Measurements from ENCODE around the gene ATE1. TPM values are rescaled to one million over a fixed set of nuclear protein-coding genes. Genes with fewer than 3 reads are reported as not detected.

Gene ATE1
- total and polyA plus RNA-seq, 11 donors, result 15.2 to 50.1 (median 39.9) TPM

GRCh38 chr10:121754666-121755065, 173.2 kb downstream of the ATE1 start:
- Histone ChIP-seq H3K4me1 (peaks cover 0 to 12% (median 4%) of the 10 kb centered on the region in 12 donors), H3K4me3 (no peak overlapping the region), H3K36me3 (peaks cover 0 to 7% (median 0%) of the 10 kb centered on the region in 9 donors), H3K9me3 (peaks cover 0 to 46% (median 14%) of the 10 kb centered on the region in 12 donors), H3K27me3 (no peaks in the 10 kb centered on the region), H3K27ac (no peak overlapping the region)
- intact Hi-C loops (cut with DNase I), result no loop called here
- peak in 1 of 4 donors; percentile 54 for ATAC-seq
- 96 to 100% (median 97%) methylated on average over 1 of the region's 1 CpG for WGBS, 4 donors
- TF ChIP-seq POLR2A (IDR thresholded peaks at IDR 0.05) (no peak), CTCF (IDR thresholded peaks at IDR 0.05) (no peak)
- DNase-seq, result no peak

- intact Hi-C loops (cut with DNase I), result no loop called here
- peaks cover 0 to 7% (median 0%) of the 10 kb centered on the region in 9 donors for H3K36me3 ChIP-seq
- H3K9me3 ChIP-seq, result peaks cover 0 to 38% (median 12%) of the 10 kb centered on the region in 12 donors
- DNase-seq, result no peak
- WGBS, 4 donors, result 72 to 77% (median 75%) methylated on average over 6 of the region's 6 CpGs
- peaks cover 0 to 12% (median 4%) of the 10 kb centered on the region in 12 donors for H3K4me1 ChIP-seq
- H3K27ac ChIP-seq, result peak overlapping the region in 1 of 12 donors; percentile 39
- no peak overlapping the region for H3K4me3 ChIP-seq
- peak in 2 of 4 donors; percentile 54 to 86 for ATAC-seq
- no peaks in the 10 kb centered on the region for H3K27me3 ChIP-seq
- TF ChIP-seq CTCF (IDR thresholded peaks at IDR 0.05), result peak in 3 of 12 donors; percentile 24 to 25 (median 25)
- no peak for TF ChIP-seq POLR2A (IDR thresholded peaks at IDR 0.05)
Observed at GRCh38 chr10:121753726-121754476, 173.9 kb downstream of the ATE1 start.

- no peak overlapping the region for H3K4me3 ChIP-seq
- ATAC-seq (no peak), DNase-seq (no peak)
- intact Hi-C loops (cut with DNase I), result no loop called here
- peaks cover 0 to 12% (median 4%) of the 10 kb centered on the region in 12 donors for H3K4me1 ChIP-seq
- H3K36me3 ChIP-seq, result no peaks in the 10 kb centered on the region
- H3K9me3 ChIP-seq, result peaks cover 0 to 13% (median 0%) of the 10 kb centered on the region in 12 donors
- TF ChIP-seq POLR2A (IDR thresholded peaks at IDR 0.05), result no peak
- TF ChIP-seq CTCF (IDR thresholded peaks at IDR 0.05), result no peak
- H3K27me3 ChIP-seq, result no peaks in the 10 kb centered on the region
- no peak overlapping the region for H3K27ac ChIP-seq
- WGBS, 4 donors, result 86 to 90% (median 88%) methylated on average over 3 of the region's 3 CpGs
Observed at GRCh38 chr10:121751191-121751760, 176.6 kb downstream of the ATE1 start.

- Histone ChIP-seq H3K4me3 (no peak overlapping the region), H3K9me3 (no peaks in the 10 kb centered on the region), H3K27me3 (no peaks in the 10 kb centered on the region), H3K27ac (no peak overlapping the region), H3K36me3 (peaks cover 0 to 15% (median 10%) of the 10 kb centered on the region in 9 donors), H3K4me1 (no peaks in the 10 kb centered on the region)
- WGBS, 4 donors, result 93 to 99% (median 95%) methylated on average over 3 of the region's 3 CpGs
- intact Hi-C loops (cut with DNase I), result no loop called here
- ATAC-seq (no peak), DNase-seq (no peak)
- TF ChIP-seq POLR2A (IDR thresholded peaks at IDR 0.05) (no peak), CTCF (IDR thresholded peaks at IDR 0.05) (no peak)
Observed at GRCh38 chr10:121747163-121747775, 180.6 kb downstream of the ATE1 start.

Data from heart left ventricle (tissue), 16 donors.